Retina (tissue), 1 donor: ENCODE measurements around the gene FOXF2.

Experiments used
- DNase-seq: peaks from one replicate; pipeline ENCODE4 v3.0.0-alpha.2; 2016

Gene FOXF2

GRCh38 chr6:1412901-1413300, 23.5 kb downstream of the FOXF2 start:
- DNase-seq, result no peak

- no peak for DNase-seq
These were observed 26.2 kb downstream of the FOXF2 start for GRCh38 chr6:1415416-1416063.

GRCh38 chr6:1416191-1416760, 26.9 kb downstream of the FOXF2 start:
- DNase-seq, result no peak

GRCh38 chr6:1416820-1417219, 27.4 kb downstream of the FOXF2 start:
- DNase-seq, result no peak

- no peak for DNase-seq
These were observed 28.3 kb downstream of the FOXF2 start for GRCh38 chr6:1417718-1418117.

- DNase-seq, result no peak
These were observed 29.3 kb downstream of the FOXF2 start for GRCh38 chr6:1418471-1419191.

GRCh38 chr6:1420382-1420781, 31.0 kb downstream of the FOXF2 start:
- DNase-seq, result no peak

- no peak for DNase-seq
These were observed 32.9 kb downstream of the FOXF2 start for GRCh38 chr6:1422290-1422689.

- no peak for DNase-seq
These were observed 34.2 kb downstream of the FOXF2 start for GRCh38 chr6:1423578-1423977.

GRCh38 chr6:1424306-1424927, 35.0 kb downstream of the FOXF2 start:
- DNase-seq, result peak; percentile 35

GRCh38 chr6:1426416-1426815, 37.0 kb downstream of the FOXF2 start:
- DNase-seq, result no peak

- no peak for DNase-seq
These were observed 46.4 kb downstream of the FOXF2 start for GRCh38 chr6:1435806-1436205.

GRCh38 chr6:1436334-1437306, 47.2 kb downstream of the FOXF2 start:
- DNase-seq, result peak; percentile 84

- DNase-seq, result no peak
These were observed 48.4 kb downstream of the FOXF2 start for GRCh38 chr6:1437553-1438406.

- DNase-seq, result no peak
These were observed 49.1 kb downstream of the FOXF2 start for GRCh38 chr6:1438471-1438881.

- no peak for DNase-seq
These were observed 50.0 kb downstream of the FOXF2 start for GRCh38 chr6:1439349-1439748.

- no peak for DNase-seq
These were observed 53.6 kb downstream of the FOXF2 start for GRCh38 chr6:1442929-1443328.
